HL-60/S4 treated with phorbol 12-myristate 13-acetate at 8.2 ng/mL for 4 days and 3 days (cell line): ENCODE measurements around the gene FLNA.
"Not testable (repeated sequence)": the region's sequence is repeated elsewhere in the genome, so short reads cannot be mapped to it uniquely, and the experiment has no call there.

Experiments used
- in situ Hi-C: fragments of 300-500 bp; cut with MboI; formaldehyde crosslinking; loops from 2 replicates; pipeline ENCODE4 v1.15.0; 2022; ENCODE audit warnings: low sequenced_read_pairs

FLNA gene

DNA sequence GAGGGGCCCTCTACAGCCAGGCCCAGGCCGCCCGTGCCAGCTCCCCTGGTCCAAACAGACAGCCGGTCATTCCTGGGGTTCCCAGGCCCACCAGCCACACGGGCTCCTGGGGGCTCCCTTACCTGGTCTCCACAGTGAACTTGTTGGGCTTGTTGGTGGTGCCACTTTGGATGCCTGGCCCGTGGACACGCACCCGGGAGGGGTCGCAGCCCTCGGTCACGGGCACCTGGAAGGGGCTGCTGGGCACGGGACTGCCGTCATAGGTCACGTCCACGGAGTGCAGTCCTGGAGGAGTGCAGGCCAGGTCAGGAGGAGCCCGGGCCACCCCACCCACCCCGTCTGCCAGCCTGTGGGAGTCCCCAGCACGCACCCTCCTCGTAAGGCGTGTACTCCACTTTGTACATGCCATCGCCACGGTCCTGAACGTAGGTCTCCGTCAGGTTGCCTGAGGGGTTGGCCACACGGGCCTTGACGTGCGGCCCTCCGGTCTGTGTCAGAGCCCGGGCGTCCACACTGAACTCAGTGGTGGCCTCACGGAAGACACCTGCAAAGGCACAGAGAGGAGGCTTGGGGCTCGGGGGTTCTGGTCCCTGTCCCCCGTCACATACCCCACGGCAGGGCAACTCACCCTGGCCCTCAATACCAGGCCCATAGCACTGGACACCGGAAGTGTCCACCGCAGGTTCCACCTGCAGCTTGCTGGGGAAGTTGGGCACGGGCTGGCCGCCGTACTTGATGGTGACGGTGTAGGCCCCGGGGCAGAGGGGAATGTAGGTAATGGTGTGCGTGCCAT is 14.9 kb downstream of the FLNA start:
- in situ Hi-C loops, result no loop called here

DNA sequence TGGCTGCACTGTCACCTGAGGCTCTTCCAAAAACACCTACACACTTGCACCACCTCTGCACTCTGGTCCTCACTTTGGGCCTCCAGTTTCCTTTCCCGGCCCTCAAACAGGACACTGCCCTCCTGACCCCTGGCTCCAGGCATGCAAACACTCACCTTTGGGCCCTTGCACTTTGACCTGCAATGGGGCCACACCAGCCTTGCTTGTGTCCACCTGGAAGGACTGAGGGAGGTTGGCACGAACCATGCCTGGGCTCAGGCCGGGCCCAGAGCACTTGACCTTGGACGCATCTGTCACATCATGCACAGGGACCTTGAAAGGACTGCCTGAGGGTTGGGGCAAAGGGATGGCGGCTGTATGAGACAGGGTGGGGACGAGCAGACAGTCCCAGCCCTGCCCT is 15.6 kb downstream of the FLNA start:
- in situ Hi-C loops, result no loop called here

DNA sequence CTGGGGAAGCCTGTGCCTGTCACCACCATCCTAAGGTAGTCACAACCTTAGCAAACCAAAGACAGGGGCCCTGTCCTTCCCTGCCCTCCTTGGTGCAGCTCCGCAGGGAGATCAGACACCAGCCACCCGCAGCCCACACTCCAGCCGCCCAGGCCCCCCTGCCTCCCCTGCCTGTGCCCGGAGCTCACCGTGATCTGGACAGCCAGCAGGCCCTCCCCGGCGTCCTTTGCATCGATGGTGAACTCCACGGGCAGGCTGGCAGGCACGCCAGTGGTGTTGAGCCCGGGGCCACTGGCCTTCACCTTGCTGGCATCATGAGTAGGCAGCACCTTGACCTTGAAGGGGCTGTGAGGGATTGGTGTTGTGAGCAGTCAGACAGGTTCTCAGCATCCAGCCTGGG is 16.4 kb downstream of the FLNA start:
- in situ Hi-C loops, result no loop called here

DNA sequence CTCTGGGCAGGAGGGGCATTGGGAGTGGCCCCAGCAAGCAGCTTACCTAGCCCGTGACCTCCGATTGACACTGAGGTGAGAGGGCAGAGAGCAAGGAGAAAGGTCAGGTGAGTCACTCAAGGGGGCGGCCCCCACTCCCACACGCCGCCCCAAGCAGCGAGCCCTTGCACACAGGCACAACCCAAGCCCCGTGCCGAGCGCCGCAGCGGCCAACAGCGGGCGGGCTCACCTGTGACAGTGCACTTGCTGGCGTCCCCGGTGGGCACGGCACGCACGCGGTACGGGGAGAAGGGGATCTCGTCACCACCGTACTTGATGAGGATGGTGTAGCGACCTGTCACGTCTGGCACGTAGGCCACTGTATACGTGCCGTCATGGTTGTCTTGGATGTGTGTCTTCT is 17.2 kb downstream of the FLNA start:
- in situ Hi-C loops, result no loop called here

DNA sequence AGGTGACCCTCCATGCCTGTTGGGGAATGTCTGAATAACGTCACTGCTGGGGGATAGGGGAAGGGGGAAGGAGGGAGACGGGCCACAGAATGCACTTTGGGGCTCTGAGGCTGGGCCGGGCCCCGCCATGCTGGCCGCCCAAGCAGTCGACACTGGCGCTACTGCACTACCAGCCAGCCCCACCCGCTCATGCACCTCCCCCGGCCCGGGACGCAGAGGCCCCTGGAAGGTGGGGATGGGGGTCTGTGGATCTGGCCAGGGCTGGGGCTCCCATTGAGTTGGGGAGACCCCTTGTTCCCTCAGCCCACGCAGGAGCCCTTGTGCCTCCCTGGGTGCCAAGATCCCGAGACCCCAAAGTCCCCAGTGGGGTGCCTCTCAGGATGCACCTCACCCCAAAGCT is 17.8 kb downstream of the FLNA start:
- in situ Hi-C loops, result no loop called here

GRCh38 chrX:154355776-154356140 is 18.7 kb downstream of the FLNA start:
- in situ Hi-C loops, result no loop called here

DNA sequence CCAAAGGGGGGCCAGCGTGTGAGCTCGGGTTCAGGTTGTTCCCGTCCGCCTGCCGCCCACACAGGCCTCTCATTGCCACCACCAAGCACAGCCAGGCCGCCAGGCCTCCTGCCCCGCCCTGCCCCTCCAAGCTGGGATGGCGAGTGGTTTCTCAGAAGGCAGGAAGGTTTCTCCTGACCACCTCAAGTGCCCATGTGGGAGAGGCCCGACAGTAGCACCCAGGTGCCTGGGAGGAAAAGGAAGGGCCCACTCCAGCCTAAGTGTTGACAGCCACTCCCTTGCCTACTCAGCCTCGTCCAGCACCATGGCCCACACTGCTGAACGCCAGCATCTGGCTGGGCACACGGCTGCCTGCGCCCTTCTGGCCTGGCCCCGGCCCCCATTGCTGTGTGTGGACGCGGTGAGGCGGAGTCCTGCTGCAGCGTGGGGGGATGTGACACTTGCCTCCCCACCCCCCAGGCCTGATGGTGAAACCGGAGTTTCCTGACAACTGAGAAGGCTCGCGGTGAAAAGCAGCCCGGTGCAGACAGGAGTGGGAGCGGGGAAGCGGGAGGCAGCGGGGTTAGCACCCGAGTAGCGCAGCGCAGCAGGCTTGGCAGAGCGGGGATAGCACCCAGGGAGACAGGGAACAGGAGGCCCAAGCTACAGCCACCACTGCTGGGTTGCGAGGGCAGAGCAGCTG is 19.2 kb downstream of the FLNA start:
- in situ Hi-C loops, result no loop called here

DNA sequence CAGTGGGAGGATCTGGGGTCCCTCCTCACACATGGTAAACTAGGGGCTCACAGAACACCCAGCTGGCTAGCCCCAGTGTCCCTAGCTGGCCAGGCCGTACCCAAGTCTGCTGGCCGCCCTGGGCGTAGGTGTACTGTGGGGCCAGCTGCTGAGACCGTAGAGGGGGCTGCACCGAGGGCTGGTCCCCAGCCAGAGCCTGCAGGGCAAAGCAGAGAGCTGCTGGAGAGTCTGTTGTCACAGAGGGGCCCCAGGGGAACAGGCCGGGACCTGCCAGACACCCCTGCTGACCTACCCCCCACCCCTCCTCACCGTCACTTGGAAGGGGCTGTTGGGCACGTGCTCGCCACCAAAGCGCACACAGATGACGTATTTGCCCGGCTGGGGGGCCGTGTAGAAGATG is 19.9 kb downstream of the FLNA start:
- in situ Hi-C loops, result no loop called here

DNA sequence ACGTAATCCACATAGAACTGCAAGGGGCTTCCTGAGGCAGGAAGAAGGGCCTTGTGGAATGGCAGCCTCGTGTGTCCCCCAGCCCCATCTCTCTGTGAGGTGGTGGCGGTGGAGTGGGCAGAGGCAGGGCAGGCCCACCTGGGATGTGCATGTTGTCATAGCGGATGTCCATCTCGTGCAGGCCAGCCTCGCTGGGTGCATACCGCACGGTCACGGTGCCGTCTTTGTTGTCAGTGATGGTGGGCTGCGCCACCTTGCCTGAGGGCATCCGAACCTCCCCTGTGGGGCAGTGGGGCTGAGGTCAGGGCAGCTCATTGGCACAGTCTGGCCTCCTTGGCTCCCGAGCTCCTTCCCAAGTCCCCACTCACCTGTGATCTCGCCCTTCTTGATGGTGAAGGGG is 20.4 kb downstream of the FLNA start:
- in situ Hi-C loops, result no loop called here

DNA sequence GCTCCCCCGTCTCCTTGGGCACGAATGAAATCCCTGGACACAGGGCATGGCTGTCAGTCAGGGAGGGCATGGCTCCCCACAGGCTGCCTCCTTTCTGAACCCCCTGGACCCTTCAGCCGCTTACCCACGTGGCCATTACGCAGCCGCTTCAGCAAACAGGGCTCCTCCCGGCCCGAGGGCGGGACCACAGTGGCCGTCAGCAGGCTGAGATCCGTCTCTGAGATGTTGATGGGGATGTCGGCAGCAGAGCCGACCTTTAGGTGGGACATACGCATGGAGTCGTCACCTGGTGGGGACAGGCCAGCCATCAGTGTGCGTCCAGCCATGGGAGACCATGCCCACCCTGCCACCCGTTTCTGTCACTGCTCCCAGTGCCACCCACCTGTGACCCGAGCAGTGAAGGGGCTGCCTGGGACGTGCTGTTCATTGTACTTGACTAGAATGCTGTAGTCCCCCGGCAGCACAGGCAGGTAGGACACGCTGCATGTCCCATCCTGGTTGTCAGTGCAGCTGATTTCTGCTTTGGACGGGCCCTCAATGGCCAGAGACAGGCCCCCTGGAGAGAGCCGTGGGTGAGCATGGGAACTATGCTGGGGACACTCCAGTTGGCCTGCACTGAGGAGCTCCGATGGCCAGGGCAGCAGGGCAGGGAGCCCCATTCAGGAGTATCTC is 21.1 kb downstream of the FLNA start:
- in situ Hi-C loops, result no loop called here

- in situ Hi-C loops, result no loop called here
Observed at GRCh38 chrX:154352466-154352865, 22.0 kb downstream of the FLNA start.

DNA sequence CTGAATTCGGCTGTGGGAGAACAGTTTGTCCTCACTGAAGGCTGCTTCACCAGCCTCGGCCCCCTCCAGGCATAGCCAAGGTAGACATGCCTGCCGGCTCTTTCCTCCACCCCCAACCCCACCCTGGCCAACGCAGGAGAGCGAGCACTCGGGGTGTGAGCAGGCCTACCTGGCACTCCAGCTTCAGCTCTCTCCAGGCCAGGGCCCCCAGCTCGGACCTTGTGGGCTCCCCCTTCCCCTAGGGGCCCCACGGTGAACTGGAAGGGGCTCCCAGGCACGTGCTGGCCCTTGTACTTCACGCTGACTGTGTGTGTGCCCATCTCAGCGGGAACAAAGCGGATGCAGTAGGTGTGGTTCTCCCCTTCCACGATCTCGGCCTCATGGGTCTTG is 22.4 kb downstream of the FLNA start:
- in situ Hi-C loops, result no loop called here

- in situ Hi-C loops, result no loop called here
Observed at GRCh38 chrX:154351183-154352011, 23.0 kb downstream of the FLNA start.

GRCh38 chrX:154350429-154351182 is 23.8 kb downstream of the FLNA start:
- in situ Hi-C loops, result no loop called here

DNA sequence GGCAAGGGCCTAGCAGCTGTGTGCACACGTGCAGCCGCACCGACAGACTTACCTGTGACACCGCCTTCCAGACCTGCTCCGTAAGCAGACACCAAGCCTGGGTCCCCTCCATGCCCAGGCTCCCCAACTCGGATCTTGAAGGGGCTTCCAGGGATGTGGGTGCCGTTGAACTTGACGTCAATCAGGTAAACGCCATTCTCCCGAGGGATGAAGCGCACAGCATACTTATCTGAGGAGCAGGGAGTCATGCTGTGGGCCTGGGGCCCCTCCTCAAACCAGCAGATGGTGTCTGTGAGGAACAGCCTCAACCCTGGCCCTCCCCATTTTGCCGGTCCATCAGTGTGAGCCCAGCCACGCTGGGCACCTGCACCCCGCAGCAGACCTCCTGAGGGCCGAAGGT is 24.5 kb downstream of the FLNA start:
- in situ Hi-C loops, result no loop called here

- in situ Hi-C loops, result no loop called here
Observed at GRCh38 chrX:154349359-154349935, 25.0 kb downstream of the FLNA start.

DNA sequence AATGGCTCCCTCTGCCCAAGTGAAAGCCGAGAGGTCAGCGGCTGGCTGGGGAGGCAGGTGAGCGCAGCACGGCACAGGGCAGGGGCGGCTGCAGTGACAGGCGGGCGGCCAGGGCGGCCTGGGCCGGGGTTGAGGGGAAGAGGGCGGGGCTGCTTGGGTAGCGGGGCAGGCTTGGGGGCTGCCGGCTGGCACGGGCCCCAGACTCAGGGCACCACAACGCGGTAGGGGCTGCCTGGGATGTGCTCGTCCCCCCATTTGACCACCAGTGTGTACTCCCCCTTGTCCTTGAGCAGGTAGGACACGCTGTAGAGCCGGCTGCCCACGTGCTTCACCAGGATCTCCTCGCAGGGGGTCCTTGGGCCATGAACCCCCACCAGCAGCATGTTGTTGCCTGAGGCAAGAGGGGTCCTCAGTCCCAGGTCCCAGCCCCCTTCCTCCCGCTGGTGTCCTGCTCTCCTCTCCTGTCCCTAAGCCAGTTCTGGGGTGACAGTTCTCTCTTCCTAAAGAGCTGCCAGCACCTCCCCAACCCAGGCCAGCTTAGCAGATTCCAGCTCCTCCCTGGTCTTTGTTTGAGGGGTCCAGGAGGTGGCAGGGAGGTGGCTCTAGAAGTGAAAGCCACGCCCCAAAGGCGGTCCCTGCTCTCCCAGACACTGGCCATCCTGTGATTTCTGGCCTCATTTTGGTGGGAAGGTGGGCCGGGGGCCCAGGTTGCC is 25.6 kb downstream of the FLNA start:
- in situ Hi-C loops, result no loop called here

- in situ Hi-C loops, result no loop called here
Observed at GRCh38 chrX:154348114-154348531, 26.3 kb downstream of the FLNA start.

GRCh38 chrX:154343620-154344019 is 30.8 kb downstream of the FLNA start:
- in situ Hi-C loops, result not testable (repeated sequence)

GRCh38 chrX:154343063-154343462 is 31.4 kb downstream of the FLNA start:
- in situ Hi-C loops, result not testable (repeated sequence)
